HUES64 (cell line): Measurements from ENCODE around the gene NCAN.
"Not testable (repeated sequence)": the region's sequence is repeated elsewhere in the genome, so short reads cannot be mapped to it uniquely, and the experiment has no call there.

Experiments
- H3K27ac ChIP-seq: 2 replicates; pipeline ENCODE4 v1.7.0; 2013; ENCODE audit warnings: low read depth, low read length, inconsistent platforms
- H3K27me3 ChIP-seq: 2 replicates; pipeline ENCODE4 v1.6.1; 2013; ENCODE audit warnings: mild to moderate bottlenecking, low read length; ENCODE audit not compliant: insufficient read depth
- H3K36me3 ChIP-seq: 2 replicates; pipeline ENCODE4 v1.6.1; 2013; ENCODE audit warnings: mild to moderate bottlenecking, low read length; ENCODE audit not compliant: insufficient read depth
- H3K4me1 ChIP-seq: 2 replicates; pipeline ENCODE4 v1.6.1; 2013; ENCODE audit warnings: mild to moderate bottlenecking, low read length, moderate library complexity; ENCODE audit not compliant: insufficient read depth
- H3K4me3 ChIP-seq: 2 replicates; pipeline ENCODE4 v1.5.1; 2013; ENCODE audit warnings: mild to moderate bottlenecking, low read length, moderate library complexity
- H3K9ac ChIP-seq: 2 replicates; pipeline ENCODE4 v1.6.1; 2013; ENCODE audit warnings: mild to moderate bottlenecking, low read depth, low read length
- H3K9me3 ChIP-seq: 2 replicates; pipeline ENCODE4 v1.6.1; 2013; ENCODE audit warnings: low read depth, low read length; ENCODE audit not compliant: insufficient read depth
- WGBS: fragments of 150-250, 120-280 bp; methylation state at CpG from one replicate; pipeline ENCODE4 v1.1.7; 2013; ENCODE audit warnings: missing lambda C conversion rate; 5-methylcytosine and 5-hydroxymethylcytosine counted together

NCAN gene

DNA sequence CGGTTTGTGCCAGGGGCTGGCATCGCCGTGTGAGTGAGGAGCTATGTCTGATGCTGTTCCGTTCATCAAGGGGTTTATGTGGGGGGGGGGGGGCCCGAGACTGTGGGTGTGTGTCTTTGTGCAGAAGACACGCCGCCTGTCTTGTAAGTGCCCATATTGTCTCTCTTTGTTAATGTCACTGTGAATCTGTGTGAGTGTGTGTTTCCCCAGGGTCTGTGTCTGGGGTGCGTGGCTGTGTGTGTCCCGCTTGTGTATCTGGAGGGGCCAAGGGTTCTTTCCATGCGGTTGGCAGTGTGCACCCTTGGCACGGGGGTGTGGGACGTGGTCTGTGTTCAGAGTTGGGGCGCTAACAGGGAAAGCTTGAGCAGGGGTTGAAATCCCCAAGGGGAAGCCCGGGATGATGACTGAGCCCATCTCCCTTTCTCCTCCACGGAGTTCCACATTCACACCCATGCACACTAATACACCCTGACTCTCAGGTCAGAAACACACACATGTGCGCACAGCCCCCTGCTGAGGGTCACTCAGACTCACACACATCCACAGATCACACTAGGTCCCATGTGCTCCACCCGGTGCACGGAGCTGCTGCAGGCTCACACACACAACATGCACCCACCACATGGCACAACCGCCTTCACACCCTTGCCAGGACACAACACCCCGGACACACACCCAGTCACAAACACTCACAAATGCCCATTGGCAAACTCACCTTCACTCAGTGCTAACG lies 1.8 kb downstream of the NCAN start:
- Histone ChIP-seq H3K9ac (no peak overlapping the region), H3K9me3 (no peaks in the 10 kb centered on the region), H3K27ac (no peak overlapping the region), H3K4me3 (no peak overlapping the region), H3K4me1 (0 out of 2 replicates have a peak, but pooled peaks cover 3% of the 10 kb centered on the region), H3K27me3 (peaks cover 65% of the 10 kb centered on the region), H3K36me3 (no peaks in the 10 kb centered on the region)
- WGBS, result 45% methylated on average over 20 of the region's 21 CpGs

DNA sequence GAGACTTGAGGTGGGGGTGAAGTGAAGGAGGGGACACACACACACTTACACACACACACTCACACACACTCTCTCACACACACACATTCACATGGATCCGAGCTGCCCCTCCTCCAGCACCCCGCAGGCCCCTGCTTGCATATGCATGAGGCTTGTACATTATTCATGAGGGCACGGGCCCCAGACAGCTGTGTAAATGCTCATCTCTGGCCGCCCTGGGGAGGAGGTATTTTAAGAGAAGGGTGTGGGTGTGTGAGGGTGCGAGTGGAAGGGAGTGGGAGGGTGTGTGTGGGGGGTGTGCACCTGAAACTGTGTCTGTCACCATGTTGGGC lies 2.4 kb downstream of the NCAN start:
- Histone ChIP-seq H3K9ac (no peak overlapping the region), H3K9me3 (no peaks in the 10 kb centered on the region), H3K27ac (no peak overlapping the region), H3K4me3 (no peak overlapping the region), H3K4me1 (0 out of 2 replicates have a peak, but pooled peaks cover 3% of the 10 kb centered on the region), H3K36me3 (no peaks in the 10 kb centered on the region), H3K27me3 (peaks cover 61% of the 10 kb centered on the region)
- 5% methylated on average over 5 of the region's 5 CpGs for WGBS

DNA sequence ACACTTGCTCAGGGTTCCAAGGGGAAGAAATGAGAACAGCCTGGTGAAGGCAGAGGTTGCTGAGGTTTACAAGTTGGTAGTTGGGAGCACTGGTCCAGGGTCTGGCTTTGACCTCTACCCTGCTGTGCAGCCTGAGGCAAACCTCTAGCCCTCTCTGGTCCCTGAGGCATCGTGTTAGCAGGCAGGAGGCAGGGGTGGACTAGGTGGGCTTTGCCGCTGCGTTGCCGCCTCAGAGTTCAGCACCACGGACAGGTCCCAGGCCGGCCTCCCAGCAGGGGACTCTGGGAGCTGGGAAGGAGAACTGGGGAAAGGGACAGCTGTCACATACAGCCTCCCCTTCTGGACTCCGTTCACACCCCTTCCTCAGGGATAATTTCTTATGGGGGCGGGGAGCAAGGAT lies 3.1 kb downstream of the NCAN start:
- Histone ChIP-seq H3K9ac (no peak overlapping the region), H3K4me3 (no peak overlapping the region), H3K9me3 (no peaks in the 10 kb centered on the region), H3K27ac (no peak overlapping the region), H3K27me3 (peaks cover 54% of the 10 kb centered on the region), H3K4me1 (0 out of 2 replicates have a peak, but pooled peaks cover 3% of the 10 kb centered on the region), H3K36me3 (no peaks in the 10 kb centered on the region)
- 5% methylated on average over 8 of the region's 8 CpGs for WGBS

DNA sequence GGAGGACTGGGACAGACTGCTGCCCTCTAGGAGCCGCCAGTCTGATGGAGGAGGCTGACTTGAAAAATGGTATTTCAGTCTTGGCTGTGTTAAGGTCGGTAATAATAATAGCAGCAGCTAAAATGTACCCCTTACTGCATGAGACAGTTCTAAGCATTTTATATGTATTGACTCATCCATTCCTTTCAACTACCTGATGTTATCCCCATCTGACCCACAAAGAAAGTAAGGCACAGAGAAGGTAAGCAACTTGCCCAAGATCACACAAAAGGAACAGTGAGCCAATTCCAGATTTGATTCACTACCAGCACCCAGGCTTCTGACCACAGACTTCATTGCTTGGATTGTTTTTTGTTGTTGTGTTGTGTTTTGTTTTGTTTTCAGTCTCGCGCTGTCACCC lies 4.0 kb downstream of the NCAN start:
- H3K9me3 ChIP-seq, result no peaks in the 10 kb centered on the region
- no peaks in the 10 kb centered on the region for H3K36me3 ChIP-seq
- no peak overlapping the region for H3K27ac ChIP-seq
- H3K27me3 ChIP-seq, result peaks cover 45% of the 10 kb centered on the region
- no peak overlapping the region for H3K9ac ChIP-seq
- 0 out of 2 replicates have a peak, but pooled peaks cover 3% of the 10 kb centered on the region for H3K4me1 ChIP-seq
- H3K4me3 ChIP-seq, result no peak overlapping the region
- WGBS, result 74% methylated on average over 3 of the region's 4 CpGs

DNA sequence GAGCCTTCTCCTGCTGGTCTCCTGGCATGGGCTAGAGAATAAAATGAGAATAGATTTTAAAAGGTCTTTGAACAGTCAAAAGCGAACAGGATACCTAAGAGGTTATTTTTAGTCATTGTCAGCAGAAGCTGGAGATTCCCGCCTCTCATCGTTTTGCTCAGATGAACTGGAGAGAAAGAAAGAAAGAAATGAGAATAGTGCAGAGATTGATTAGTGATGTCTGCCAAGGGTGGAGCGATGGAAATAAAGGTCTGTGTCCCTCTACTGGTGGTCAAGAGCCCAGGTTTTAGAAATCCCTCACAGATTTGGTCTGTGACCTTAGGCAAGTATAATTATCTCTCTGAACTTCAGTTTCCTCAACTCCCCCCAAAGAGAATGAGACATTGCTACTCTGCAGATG lies 5.3 kb downstream of the NCAN start:
- WGBS, result 31% methylated on average over 4 of the region's 4 CpGs
- Histone ChIP-seq H3K4me3 (no peak overlapping the region), H3K27me3 (peaks cover 32% of the 10 kb centered on the region), H3K36me3 (no peaks in the 10 kb centered on the region), H3K9me3 (no peaks in the 10 kb centered on the region), H3K27ac (no peak overlapping the region), H3K4me1 (0 out of 2 replicates have a peak, but pooled peaks cover 3% of the 10 kb centered on the region), H3K9ac (no peak overlapping the region)

DNA sequence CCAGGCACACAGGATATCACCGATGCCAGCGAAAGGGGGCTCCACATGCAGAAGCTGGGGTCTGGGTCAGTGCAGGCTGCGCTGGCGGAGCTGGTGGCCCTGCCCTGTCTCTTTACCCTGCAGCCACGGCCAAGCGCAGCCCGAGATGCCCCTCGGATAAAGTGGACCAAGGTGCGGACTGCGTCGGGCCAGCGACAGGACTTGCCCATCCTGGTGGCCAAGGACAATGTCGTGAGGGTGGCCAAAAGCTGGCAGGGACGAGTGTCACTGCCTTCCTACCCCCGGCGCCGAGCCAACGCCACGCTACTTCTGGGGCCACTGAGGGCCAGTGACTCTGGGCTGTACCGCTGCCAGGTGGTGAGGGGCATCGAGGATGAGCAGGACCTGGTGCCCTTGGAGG lies 7.2 kb downstream of the NCAN start:
- no peak overlapping the region for H3K4me3 ChIP-seq
- H3K4me1 ChIP-seq, result no peaks in the 10 kb centered on the region
- H3K36me3 ChIP-seq, result no peaks in the 10 kb centered on the region
- 88% methylated on average over 21 of the region's 21 CpGs for WGBS
- H3K9ac ChIP-seq, result no peak overlapping the region
- H3K27me3 ChIP-seq, result peaks cover 23% of the 10 kb centered on the region
- no peaks in the 10 kb centered on the region for H3K9me3 ChIP-seq
- no peak overlapping the region for H3K27ac ChIP-seq

DNA sequence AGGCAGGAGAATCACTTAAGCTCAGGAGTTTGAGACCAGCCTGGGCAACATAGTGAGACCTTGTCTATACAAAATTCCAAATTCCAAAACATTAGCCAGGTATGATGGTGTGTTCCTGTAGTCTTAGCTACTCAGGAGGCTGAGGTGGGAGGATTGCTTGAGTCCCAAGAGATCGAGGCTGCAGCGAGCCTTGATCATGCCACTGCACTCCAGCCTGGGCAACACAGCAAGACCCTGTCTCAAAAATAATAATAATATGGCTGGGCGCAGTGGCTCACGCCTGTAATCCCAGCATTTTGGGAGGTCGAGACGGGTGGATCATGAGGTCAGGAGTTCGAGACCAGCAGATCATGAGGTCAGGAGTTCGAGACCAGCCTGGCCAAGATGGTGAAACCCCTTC lies 9.2 kb downstream of the NCAN start:
- H3K27me3 ChIP-seq, result peaks cover 29% of the 10 kb centered on the region
- H3K9ac ChIP-seq, H3K36me3 ChIP-seq, H3K4me3 ChIP-seq, H3K9me3 ChIP-seq, H3K27ac ChIP-seq, H3K4me1 ChIP-seq: not testable (repeated sequence)
- WGBS, result 91% methylated on average over 8 of the region's 8 CpGs

DNA sequence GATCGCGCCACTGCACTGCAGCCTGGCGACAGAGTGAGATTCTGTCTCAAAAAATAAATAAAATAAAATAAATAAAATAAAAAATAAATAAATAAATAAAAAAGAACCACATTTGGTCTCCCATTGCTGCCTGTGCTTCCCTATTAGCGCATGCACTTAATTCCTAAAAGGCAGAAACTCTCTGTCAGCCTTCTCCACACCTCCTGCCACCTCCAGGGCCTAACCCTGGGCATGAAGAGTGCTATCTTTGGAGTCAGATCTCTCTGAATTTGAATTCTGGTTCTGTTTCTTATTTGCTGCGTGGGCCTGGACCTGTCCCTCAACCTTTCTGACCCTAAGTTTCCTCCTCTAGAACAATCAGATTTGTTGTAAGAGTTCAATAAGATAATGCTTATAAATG lies 11.3 kb downstream of the NCAN start:
- no peaks in the 10 kb centered on the region for H3K9me3 ChIP-seq
- no peak overlapping the region for H3K4me3 ChIP-seq
- no peaks in the 10 kb centered on the region for H3K4me1 ChIP-seq
- no peaks in the 10 kb centered on the region for H3K36me3 ChIP-seq
- 93% methylated on average over 2 of the region's 5 CpGs for WGBS
- no peak overlapping the region for H3K27ac ChIP-seq
- H3K9ac ChIP-seq, result no peak overlapping the region
- peaks cover 35% of the 10 kb centered on the region for H3K27me3 ChIP-seq

DNA sequence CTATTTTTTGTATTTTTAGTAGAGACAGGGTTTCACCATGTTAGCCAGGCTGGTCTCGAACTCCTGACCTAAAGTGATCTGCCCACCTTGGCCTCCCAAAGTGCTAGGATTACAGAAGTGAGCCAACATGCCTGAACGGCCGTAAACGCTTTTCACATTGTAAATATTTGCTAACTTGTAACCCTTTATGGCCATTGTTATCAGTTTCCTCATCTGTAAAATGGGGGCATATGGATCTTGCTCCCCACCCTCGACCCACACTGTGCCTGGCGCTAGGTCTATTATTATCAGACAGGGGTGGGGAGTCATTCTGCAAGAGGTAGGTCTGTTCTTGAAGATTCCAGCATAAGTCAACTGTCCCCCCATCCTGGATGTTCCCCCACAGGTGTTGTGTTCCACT lies 11.9 kb downstream of the NCAN start:
- Histone ChIP-seq H3K27ac (no peak overlapping the region), H3K4me1 (no peaks in the 10 kb centered on the region), H3K27me3 (peaks cover 35% of the 10 kb centered on the region), H3K9me3 (no peaks in the 10 kb centered on the region), H3K9ac (no peak overlapping the region), H3K36me3 (no peaks in the 10 kb centered on the region), H3K4me3 (no peak overlapping the region)
- WGBS, result 88% methylated on average over 6 of the region's 6 CpGs

DNA sequence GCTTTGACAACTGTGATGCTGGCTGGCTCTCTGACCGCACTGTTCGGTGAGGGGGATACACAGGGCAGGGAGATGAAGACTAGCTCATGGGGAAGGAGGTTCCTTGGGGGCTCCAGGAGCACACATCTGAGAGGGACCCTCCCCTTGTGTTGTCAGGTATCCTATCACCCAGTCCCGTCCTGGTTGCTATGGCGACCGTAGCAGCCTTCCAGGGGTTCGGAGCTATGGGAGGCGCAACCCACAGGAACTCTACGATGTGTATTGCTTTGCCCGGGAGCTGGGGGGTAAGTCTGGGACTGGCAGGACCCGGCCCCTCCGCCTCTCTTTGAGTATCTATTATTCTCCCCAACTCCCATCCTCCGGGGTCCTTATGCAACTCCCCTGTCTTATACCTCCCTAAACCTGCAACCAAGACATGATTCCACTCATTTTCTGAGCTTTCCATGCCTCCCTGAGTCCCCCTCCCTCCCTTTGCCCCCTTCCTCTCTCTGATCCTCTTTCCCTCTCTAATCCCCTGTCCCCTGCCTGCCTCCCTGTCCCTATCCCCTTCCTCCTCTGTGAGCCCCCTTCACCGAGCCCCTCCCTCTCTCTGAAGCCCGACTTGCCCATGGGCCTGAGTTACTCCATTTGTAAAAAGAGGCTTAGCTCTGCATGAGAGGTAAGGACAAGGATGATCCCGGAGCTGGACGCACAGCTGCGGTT lies 12.5 kb downstream of the NCAN start:
- Histone ChIP-seq H3K27ac (no peak overlapping the region), H3K36me3 (no peaks in the 10 kb centered on the region), H3K9ac (no peak overlapping the region; the same call in 1 of the 2 replicates), H3K9me3 (no peaks in the 10 kb centered on the region), H3K4me3 (peak overlapping the region; percentile 41), H3K27me3 (peaks cover 36% of the 10 kb centered on the region), H3K4me1 (no peaks in the 10 kb centered on the region)
- WGBS, result 60% methylated on average over 17 of the region's 17 CpGs

DNA sequence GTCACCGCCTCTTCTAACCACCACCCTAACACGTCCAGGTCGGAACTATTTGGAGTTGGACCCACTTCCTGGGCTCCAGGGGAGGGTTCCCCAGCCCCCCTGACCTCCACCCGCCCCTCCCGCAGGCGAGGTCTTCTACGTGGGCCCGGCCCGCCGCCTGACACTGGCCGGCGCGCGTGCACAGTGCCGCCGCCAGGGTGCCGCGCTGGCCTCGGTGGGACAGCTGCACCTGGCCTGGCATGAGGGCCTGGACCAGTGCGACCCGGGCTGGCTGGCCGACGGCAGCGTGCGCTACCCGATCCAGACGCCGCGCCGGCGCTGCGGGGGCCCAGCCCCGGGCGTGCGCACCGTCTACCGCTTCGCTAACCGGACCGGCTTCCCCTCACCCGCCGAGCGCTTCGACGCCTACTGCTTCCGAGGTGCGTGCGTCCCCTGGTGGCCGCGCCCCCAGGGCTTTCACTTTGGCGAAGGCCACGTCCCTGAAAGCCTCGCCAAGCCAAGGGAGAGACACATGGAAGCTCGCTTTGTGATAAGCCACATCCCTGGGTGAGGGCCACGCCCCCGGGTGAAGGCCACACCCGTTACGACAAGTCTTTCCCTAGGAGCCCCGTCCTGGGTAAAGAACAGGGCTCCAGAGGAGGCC lies 13.2 kb downstream of the NCAN start:
- no peak overlapping the region for H3K27ac ChIP-seq
- H3K9ac ChIP-seq, result no peak overlapping the region; the same call in 1 of the 2 replicates
- peaks cover 38% of the 10 kb centered on the region for H3K27me3 ChIP-seq
- 2% methylated on average over 59 of the region's 59 CpGs for WGBS
- no peaks in the 10 kb centered on the region for H3K36me3 ChIP-seq
- H3K4me1 ChIP-seq, result no peaks in the 10 kb centered on the region
- no peaks in the 10 kb centered on the region for H3K9me3 ChIP-seq
- H3K4me3 ChIP-seq, result peak overlapping the region; percentile 41
